Breast epithelium (tissue), 4 donors: Measurements from ENCODE around the gene NCAPG2. TPM values are rescaled to one million over a fixed set of nuclear protein-coding genes. Genes with fewer than 3 reads are reported as not detected.

ENCODE experiments used
- DNase-seq, 2 donors: peaks; one replicate each; pipeline ENCODE4 v3.0.0-alpha.2; 2019; ENCODE audit warnings: low spot score in 2 of 2
- H3K27ac ChIP-seq, 2 donors: fragments of 200-600 bp; sonication (generic) in 1 of 2; one replicate each; pipeline ENCODE4 v1.5.1; 2016 to 2019; ENCODE audit warnings: mild to moderate bottlenecking in 1 of 2
- H3K27me3 ChIP-seq, 2 donors: fragments of 200-600 bp; sonication (generic) in 1 of 2; one replicate each; pipeline versions ENCODE4 v1.5.1 to v1.6.0; 2017 to 2019; ENCODE audit warnings: control low read depth in 1 of 2, mild to moderate bottlenecking in 1 of 2
- H3K36me3 ChIP-seq: fragments of 200-600 bp; one replicate; pipeline ENCODE4 v1.5.1; 2019
- H3K4me1 ChIP-seq, 2 donors: fragments of 200-600 bp; sonication (generic); one replicate each; pipeline ENCODE4 v1.5.1; 2016 to 2019; ENCODE audit warnings: control low read depth in 1 of 2
- H3K4me3 ChIP-seq, 3 donors: fragments of 200-600 bp; sonication (generic); 1 replicate in 2 of 3; 2 replicates in 1 of 3; pipeline ENCODE4 v1.5.1; 2016 to 2019; ENCODE audit warnings: mild to moderate bottlenecking in 3 of 3, moderate library complexity in 2 of 3
- H3K9me3 ChIP-seq, 2 donors: fragments of 200-600 bp; sonication (generic) in 1 of 2; one replicate each; pipeline ENCODE4 v1.5.1; 2016 to 2019; ENCODE audit warnings: control low read depth in 1 of 2
- POLR2A ChIP-seq: fragments of 450-650 bp; IDR thresholded peaks from one replicate; pipeline ENCODE4 v1.6.1; 2016; ENCODE audit warnings: antibody characterized with exemption, mild to moderate bottlenecking, moderate library complexity
- POLR2AphosphoS5 ChIP-seq, 3 donors: sonication (generic); formaldehyde crosslinking; IDR thresholded peaks; one replicate each; pipeline ENCODE4 v1.6.1; 2017; ENCODE audit warnings: antibody characterized with exemption in 3 of 3
- intact Hi-C: fragments of 100-400 bp; cut with DNase I; formaldehyde crosslinking; loops from one replicate; pipeline ENCODE4 v1.15.1; 2023; ENCODE audit warnings: low total_unique reads
- total RNA-seq, 3 donors: library from RNA; depleted of rRNA; stranded (reverse); fragments of >200 nt; gene quantifications; one replicate each; pipeline ENCODE4 v1.1.0, GENCODE V29; 2016
- TF ChIP-seq, protein P1 (sequence below), 3 donors: fragments of 450-650 bp; IDR thresholded peaks; one replicate each; pipeline ENCODE4 v1.5.1; 2016 to 2017; ENCODE audit warnings: antibody characterized with exemption in 3 of 3, mild to moderate bottlenecking in 3 of 3, moderate library complexity in 3 of 3

NCAPG2 gene
- total RNA-seq, 3 donors from 2014 or later = 9.8 to 12.5 (median 10.4) TPM

GRCh38 chr7:158720112-158720511 lies 15.5 kb upstream of the NCAPG2 start:
- Histone ChIP-seq H3K36me3 (no peaks in the 10 kb centered on the region), H3K27ac (no peak overlapping the region), H3K9me3 (no peaks in the 10 kb centered on the region), H3K4me1 (no peaks in the 10 kb centered on the region), H3K27me3 (no peaks in the 10 kb centered on the region), H3K4me3 (no peak overlapping the region)
- DNase-seq = no peak
- TF ChIP-seq POLR2A = no peak
- TF ChIP-seq, protein P1, sequence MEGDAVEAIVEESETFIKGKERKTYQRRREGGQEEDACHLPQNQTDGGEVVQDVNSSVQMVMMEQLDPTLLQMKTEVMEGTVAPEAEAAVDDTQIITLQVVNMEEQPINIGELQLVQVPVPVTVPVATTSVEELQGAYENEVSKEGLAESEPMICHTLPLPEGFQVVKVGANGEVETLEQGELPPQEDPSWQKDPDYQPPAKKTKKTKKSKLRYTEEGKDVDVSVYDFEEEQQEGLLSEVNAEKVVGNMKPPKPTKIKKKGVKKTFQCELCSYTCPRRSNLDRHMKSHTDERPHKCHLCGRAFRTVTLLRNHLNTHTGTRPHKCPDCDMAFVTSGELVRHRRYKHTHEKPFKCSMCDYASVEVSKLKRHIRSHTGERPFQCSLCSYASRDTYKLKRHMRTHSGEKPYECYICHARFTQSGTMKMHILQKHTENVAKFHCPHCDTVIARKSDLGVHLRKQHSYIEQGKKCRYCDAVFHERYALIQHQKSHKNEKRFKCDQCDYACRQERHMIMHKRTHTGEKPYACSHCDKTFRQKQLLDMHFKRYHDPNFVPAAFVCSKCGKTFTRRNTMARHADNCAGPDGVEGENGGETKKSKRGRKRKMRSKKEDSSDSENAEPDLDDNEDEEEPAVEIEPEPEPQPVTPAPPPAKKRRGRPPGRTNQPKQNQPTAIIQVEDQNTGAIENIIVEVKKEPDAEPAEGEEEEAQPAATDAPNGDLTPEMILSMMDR (IDR thresholded peaks at IDR 0.05) = no peak
- TF ChIP-seq POLR2AphosphoS5 (IDR thresholded peaks at IDR 0.05) = no peak
- intact Hi-C loops = no loop called here

- no peak for TF ChIP-seq POLR2AphosphoS5 (IDR thresholded peaks at IDR 0.05)
- TF ChIP-seq, protein P1 (IDR thresholded peaks at IDR 0.05) = no peak
- no peak for TF ChIP-seq POLR2A
- Histone ChIP-seq H3K36me3 (no peaks in the 10 kb centered on the region), H3K9me3 (no peaks in the 10 kb centered on the region), H3K27ac (no peak overlapping the region), H3K4me3 (no peak overlapping the region), H3K27me3 (no peaks in the 10 kb centered on the region), H3K4me1 (no peaks in the 10 kb centered on the region)
- DNase-seq = no peak
- intact Hi-C loops = no loop called here
Measured at GRCh38 chr7:158716802-158717201, 12.2 kb upstream of the NCAPG2 start.

DNA sequence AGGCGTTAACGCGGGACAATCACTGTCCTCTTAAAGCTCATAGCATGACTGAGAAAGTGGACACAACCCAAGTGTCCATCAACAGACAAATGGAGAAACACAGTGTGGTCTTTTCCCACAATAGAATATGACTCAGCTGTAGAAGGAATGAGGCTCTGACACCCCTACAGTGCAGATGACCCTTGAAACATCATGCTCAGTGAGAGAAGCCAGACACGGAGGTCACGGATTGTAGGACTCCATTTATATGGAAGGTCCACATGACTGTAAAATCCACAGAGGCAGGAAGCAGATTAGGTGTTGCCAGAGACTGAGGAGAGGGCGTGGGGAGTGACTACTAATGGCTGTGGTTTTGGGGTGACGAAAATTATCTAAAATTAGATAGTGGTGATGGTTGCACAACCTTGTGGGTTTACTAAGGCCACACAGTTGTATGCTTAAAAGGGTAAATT lies 6.1 kb upstream of the NCAPG2 start:
- H3K4me1 ChIP-seq = peaks cover 0 to 2% of the 10 kb centered on the region in 2 donors
- TF ChIP-seq POLR2A (no peak), POLR2AphosphoS5 (IDR thresholded peaks at IDR 0.05) (no peak)
- TF ChIP-seq, protein P1 (IDR thresholded peaks at IDR 0.05) = no peak
- DNase-seq = no peak
- intact Hi-C loops = no loop called here
- H3K4me3 ChIP-seq = no peak overlapping the region
- no peak overlapping the region for H3K27ac ChIP-seq
- H3K9me3 ChIP-seq = no peaks in the 10 kb centered on the region
- no peaks in the 10 kb centered on the region for H3K36me3 ChIP-seq
- H3K27me3 ChIP-seq = no peaks in the 10 kb centered on the region

- TF ChIP-seq POLR2A (no peak), POLR2AphosphoS5 (IDR thresholded peaks at IDR 0.05) (no peak)
- TF ChIP-seq, protein P1 (IDR thresholded peaks at IDR 0.05) = no peak
- H3K4me3 ChIP-seq = no peak overlapping the region
- peaks cover 0 to 6% of the 10 kb centered on the region in 2 donors for H3K4me1 ChIP-seq
- H3K9me3 ChIP-seq = no peaks in the 10 kb centered on the region
- intact Hi-C loops = no loop called here
- H3K27me3 ChIP-seq = no peaks in the 10 kb centered on the region
- no peak for DNase-seq
- H3K27ac ChIP-seq = no peak overlapping the region
- no peaks in the 10 kb centered on the region for H3K36me3 ChIP-seq
Measured at GRCh38 chr7:158707610-158708009, 3.0 kb upstream of the NCAPG2 start.

- no peak for DNase-seq
- Histone ChIP-seq H3K4me3 (no peak overlapping the region), H3K27me3 (no peaks in the 10 kb centered on the region), H3K4me1 (peaks cover 0 to 6% of the 10 kb centered on the region in 2 donors), H3K36me3 (no peaks in the 10 kb centered on the region), H3K9me3 (no peaks in the 10 kb centered on the region), H3K27ac (no peak overlapping the region)
- TF ChIP-seq, protein P1 (IDR thresholded peaks at IDR 0.05) = no peak
- no peak for TF ChIP-seq POLR2A
- TF ChIP-seq POLR2AphosphoS5 (IDR thresholded peaks at IDR 0.05) = no peak
- intact Hi-C loops = no loop called here
Measured at GRCh38 chr7:158706710-158707590, 2.3 kb upstream of the NCAPG2 start.
